Activated naive CD4-positive, alpha-beta T cell treated with anti-CD3 and anti-CD28 coated beads for 36 hours (primary cell): ENCODE results near the gene NPBWR2. TPM values are rescaled to one million over a fixed set of nuclear protein-coding genes. Genes with fewer than 3 reads are reported as not detected.
A peak's percentile ranks its signal among the peaks of the same experiment; 100 is the strongest.
"Not testable (repeated sequence)": the region's sequence is repeated elsewhere in the genome, so short reads cannot be mapped to it uniquely, and the experiment has no call there.

Experiments
- CTCF ChIA-PET: fragments of 350-600 bp; sonication (Branson Sonifier 250); formaldehyde crosslinking; loops from one replicate; lab custom pipeline; 2021; ENCODE audit warnings: antibody characterized with exemption; lab: Charles Lee
- DNase-seq: peaks from one replicate; pipeline ENCODE4 v3.0.0-alpha.2; 2020
- H3K27ac Mint-ChIP-seq: one replicate; pipeline ENCODE4 v1.8.0; 2021; ENCODE audit warnings: mild to moderate bottlenecking, mixed read lengths
- H3K27me3 Mint-ChIP-seq: one replicate; pipeline ENCODE4 v1.8.0; 2021; ENCODE audit warnings: low read depth, mixed read lengths
- H3K36me3 Mint-ChIP-seq: one replicate; pipeline ENCODE4 v1.8.0; 2021; ENCODE audit warnings: low read depth, mixed read lengths
- H3K4me1 Mint-ChIP-seq: one replicate; pipeline ENCODE4 v1.8.0; 2021; ENCODE audit warnings: low read depth, mixed read lengths
- H3K4me3 Mint-ChIP-seq: one replicate; pipeline ENCODE4 v1.8.0; 2021; ENCODE audit warnings: mild to moderate bottlenecking, moderate library complexity, mixed read lengths
- H3K9me3 Mint-ChIP-seq: one replicate; pipeline ENCODE4 v1.8.0; 2021; ENCODE audit warnings: mixed read lengths
- intact Hi-C: fragments of 100-400 bp; cut with micrococcal nuclease; formaldehyde crosslinking; loops from one replicate; pipeline ENCODE4 v1.15.1; 2023
- total RNA-seq, 2 experiments: library from RNA; stranded (reverse); gene quantifications; one replicate each; pipeline ENCODE4 v1.2.3, GENCODE V29; 2021

Gene NPBWR2
- total RNA-seq, 2 experiments from 2014 or later, result not detected

DNA sequence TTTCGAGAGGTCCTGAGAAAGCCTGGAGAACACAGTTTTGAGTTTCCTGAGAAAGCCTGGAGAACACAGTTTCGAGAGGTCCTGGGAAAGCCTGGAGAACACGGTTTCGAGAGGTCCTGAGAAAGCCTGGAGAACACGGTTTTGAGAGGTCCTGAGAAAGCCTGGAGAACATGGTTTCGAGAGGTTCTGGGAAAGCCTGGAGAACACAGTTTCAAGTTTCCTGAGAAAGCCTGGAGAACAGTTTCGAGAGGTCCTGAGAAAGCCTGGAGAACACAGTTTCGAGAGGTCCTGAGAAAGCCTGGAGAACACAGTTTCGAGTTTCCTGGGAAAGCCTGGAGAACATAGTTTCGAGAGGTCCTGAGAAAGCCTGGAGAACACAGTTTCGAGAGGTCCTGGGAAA is 16.2 kb upstream of the NPBWR2 start:
- H3K36me3 Mint-ChIP-seq, result not testable (repeated sequence)

DNA sequence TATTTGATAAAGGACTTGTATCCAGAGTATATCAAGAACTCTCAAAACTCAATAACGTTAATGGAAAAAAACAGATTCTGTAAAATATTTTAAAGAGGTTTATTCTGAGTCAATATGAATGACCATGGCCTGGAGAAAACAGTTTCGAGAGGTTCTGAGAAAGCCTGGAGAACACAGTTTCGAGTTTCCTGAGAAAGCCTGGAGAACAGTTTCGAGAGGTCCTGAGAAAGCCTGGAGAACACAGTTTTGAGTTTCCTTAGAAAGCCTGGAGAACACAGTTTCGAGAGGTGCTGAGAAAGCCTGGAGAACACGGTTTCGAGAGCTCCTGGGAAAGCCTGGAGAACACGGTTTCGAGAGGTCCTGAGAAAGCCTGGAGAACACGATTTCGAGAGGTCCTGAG is 15.6 kb upstream of the NPBWR2 start:
- H3K27me3 Mint-ChIP-seq, H3K27ac Mint-ChIP-seq, H3K4me3 Mint-ChIP-seq, H3K36me3 Mint-ChIP-seq, DNase-seq, H3K9me3 Mint-ChIP-seq, H3K4me1 Mint-ChIP-seq, intact Hi-C loops: not testable (repeated sequence)
- CTCF ChIA-PET, result interaction anchor here (0.6 kb wide), 1 partner anchor 42 kb away, joined by 3 read pairs; no protein-coding TSS in a partner anchor

More for the DNA sequence above, 16.2 kb upstream of the NPBWR2 start:
- H3K27ac Mint-ChIP-seq, H3K9me3 Mint-ChIP-seq, H3K27me3 Mint-ChIP-seq, H3K4me3 Mint-ChIP-seq, DNase-seq, H3K4me1 Mint-ChIP-seq, CTCF ChIA-PET, intact Hi-C loops: not testable (repeated sequence)

GRCh38 chr20:64121586-64121985 is 14.2 kb upstream of the NPBWR2 start:
- H3K36me3 Mint-ChIP-seq, result no peaks in the 10 kb centered on the region
- H3K27me3 Mint-ChIP-seq, result no peaks in the 10 kb centered on the region
- DNase-seq, result no peak
- no peak overlapping the region for H3K27ac Mint-ChIP-seq
- no peaks in the 10 kb centered on the region for H3K9me3 Mint-ChIP-seq
- intact Hi-C loops, result no loop called here
- H3K4me1 Mint-ChIP-seq, result peaks cover 8% of the 10 kb centered on the region
- CTCF ChIA-PET, result interaction anchor here (3.0 to 3.3 kb wide), 2 partner anchors 38 to 83 kb away, joined by 39 to 47 read pairs; partner anchors contain the start of gene LKAAEAR1
- no peak overlapping the region for H3K4me3 Mint-ChIP-seq

DNA sequence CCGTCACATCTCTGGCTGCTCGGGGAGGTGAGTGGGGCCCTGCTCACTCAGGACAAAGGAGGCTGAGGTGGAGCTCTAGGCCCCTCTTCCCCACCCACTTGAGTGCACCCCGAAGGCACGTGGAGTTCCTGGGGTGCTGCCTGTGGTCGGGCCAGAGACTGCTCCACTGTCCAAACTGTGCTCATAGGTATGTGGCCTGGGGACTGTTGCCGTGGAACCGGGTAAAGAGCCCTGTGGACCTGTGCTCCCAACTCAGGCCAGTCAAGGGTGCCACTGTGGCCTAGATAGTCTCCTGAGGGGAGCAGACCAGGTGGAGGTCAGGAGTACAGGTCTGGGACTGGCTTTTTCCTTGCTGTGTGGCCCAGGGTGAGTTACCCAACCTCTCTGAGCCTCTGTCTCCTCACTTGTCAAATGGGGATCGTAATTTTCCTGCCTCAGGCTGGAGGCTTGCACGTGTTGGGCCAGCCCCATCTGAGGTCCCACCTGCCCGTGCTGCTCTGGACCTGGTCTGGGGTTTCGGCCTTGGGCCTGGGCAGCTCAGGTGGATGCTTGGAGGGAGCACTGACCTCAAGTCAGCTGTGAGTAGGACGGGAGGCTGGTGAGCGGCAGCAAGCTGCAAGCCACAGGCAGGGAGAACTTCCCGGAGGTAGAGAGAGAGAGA is 12.4 kb upstream of the NPBWR2 start:
- intact Hi-C loops, result loop anchor here (1.0 kb wide), 3 partner anchors 37 to 140 kb away; no protein-coding TSS in a partner anchor
- Mint-ChIP-seq H3K4me3 (no peak overlapping the region), H3K27me3 (no peaks in the 10 kb centered on the region), H3K27ac (peak overlapping the region; percentile 72), H3K4me1 (peaks cover 8% of the 10 kb centered on the region), H3K36me3 (no peaks in the 10 kb centered on the region), H3K9me3 (no peaks in the 10 kb centered on the region)
- CTCF ChIA-PET, result interaction anchor here (0.6 to 3.3 kb wide), 21 partner anchors 8 to 778 kb away, joined by 3 to 47 read pairs (median 4); partner anchors contain the start of genes LKAAEAR1, OPRL1, PRPF6 and PTK6
- DNase-seq, result no peak

DNA sequence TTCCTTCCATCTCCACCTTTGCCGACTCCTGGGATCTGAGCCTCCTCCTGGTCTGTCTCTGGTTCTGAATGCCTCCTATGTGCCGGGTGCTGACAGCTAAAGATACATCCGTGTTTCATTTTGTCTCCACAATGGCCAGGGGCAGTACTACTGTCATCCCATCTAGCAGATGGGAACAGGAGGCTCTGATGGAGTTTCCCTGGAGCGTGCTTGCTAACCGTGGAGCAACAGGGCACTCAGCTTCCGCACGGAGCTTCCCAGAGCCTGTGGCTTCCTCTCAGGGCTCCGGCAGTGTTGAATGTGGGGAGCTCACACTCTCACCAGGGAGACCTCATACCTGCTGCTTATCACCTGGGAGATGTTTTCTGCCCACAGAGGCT is 11.9 kb upstream of the NPBWR2 start:
- DNase-seq, result no peak
- H3K9me3 Mint-ChIP-seq, result no peaks in the 10 kb centered on the region
- intact Hi-C loops, result no loop called here
- no peak overlapping the region for H3K27ac Mint-ChIP-seq
- no peak overlapping the region for H3K4me3 Mint-ChIP-seq
- peaks cover 8% of the 10 kb centered on the region for H3K4me1 Mint-ChIP-seq
- CTCF ChIA-PET, result interaction anchor here (0.6 to 3.3 kb wide), 7 partner anchors 35 to 778 kb away, joined by 3 to 47 read pairs (median 4); partner anchors contain the start of genes LKAAEAR1 and TCEA2
- no peaks in the 10 kb centered on the region for H3K27me3 Mint-ChIP-seq
- no peaks in the 10 kb centered on the region for H3K36me3 Mint-ChIP-seq

DNA sequence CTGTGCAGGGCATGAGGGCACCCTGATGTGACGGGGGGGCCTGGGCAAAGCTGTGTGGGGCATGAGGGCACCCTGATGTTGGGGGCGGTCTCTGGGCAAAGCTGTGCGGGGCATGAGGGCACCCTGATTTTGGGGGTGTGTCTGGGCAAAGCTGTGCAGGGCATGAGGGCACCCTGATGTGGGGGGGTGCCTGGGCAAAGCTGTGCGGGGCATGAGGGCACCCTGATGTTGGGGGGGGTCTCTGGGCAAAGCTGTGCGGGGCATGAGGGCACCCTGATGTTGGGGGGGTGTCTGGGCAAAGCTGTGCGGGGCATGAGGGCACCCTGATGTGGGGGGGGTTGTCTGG is 10.0 kb upstream of the NPBWR2 start:
- H3K27ac Mint-ChIP-seq, H3K4me3 Mint-ChIP-seq, H3K4me1 Mint-ChIP-seq, DNase-seq, H3K36me3 Mint-ChIP-seq, H3K27me3 Mint-ChIP-seq, CTCF ChIA-PET, H3K9me3 Mint-ChIP-seq, intact Hi-C loops: not testable (repeated sequence)

DNA sequence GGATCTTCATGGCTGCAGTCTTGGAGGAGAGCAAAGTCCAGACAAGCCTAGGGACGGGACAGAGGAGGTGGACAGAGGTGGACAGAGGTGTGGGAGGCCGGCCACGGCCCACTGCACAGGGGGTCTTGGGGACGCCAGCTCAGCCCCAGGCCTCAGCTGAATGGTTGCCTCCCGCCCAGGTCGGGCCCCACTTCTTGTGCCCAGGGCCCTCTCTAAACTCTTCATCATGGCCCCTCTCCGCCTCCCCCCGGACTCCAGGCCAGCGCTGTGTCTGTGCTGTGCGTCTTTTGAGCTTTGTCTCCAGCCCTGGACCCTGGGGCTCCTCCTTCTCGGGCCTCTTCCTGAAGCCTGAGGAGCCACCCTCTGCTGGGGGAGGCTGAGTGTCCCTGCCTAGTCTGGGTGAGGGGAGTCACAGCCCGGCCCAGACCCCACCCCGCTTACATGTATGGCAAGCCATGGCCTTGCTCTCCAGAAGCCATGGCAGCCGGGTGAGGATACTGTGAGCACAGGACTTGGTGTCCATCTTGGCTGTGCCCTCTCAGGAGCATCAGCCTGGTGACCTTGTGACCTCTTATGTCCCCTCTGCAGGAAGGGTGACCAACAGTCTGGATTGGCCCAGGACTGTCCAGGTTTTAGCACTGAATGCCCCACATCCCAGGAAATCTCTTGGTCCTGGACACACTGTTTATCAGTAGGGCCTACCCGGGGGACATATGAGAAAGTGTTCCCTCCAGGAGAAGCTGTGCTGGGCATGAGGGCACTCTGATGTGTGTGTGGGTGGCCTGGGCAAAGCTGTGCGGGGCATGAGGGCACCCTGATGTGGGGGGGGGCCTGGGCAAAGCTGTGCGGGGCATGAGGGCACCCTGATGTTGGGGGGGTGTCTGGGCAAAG is 9.4 kb upstream of the NPBWR2 start:
- intact Hi-C loops, result no loop called here
- H3K27me3 Mint-ChIP-seq, result no peaks in the 10 kb centered on the region
- no peaks in the 10 kb centered on the region for H3K9me3 Mint-ChIP-seq
- no peak for DNase-seq
- H3K36me3 Mint-ChIP-seq, result no peaks in the 10 kb centered on the region
- CTCF ChIA-PET, result no interaction called here
- H3K4me1 Mint-ChIP-seq, result peaks cover 8% of the 10 kb centered on the region
- H3K4me3 Mint-ChIP-seq, result no peak overlapping the region
- no peak overlapping the region for H3K27ac Mint-ChIP-seq

DNA sequence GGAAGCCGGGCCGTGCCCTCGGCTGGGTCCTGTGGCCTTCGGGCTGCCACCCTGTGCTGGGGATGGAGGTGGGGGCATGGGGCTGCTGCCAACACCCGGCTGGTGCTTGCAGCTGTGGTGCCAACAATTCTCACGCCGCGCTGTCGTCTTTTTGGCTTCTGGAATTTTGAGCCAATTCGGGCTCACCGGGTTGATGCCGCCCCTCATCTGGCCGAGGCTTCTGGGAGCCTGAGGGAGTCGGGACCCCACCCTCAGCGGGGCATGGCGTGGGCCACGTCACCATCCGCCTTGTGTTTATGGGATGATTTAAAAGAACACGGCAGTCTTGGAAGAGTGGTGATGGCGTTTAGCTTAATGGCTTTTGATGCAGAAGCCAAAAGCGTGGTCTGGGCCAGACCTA is 8.7 kb upstream of the NPBWR2 start:
- Mint-ChIP-seq H3K36me3 (no peaks in the 10 kb centered on the region), H3K27ac (no peak overlapping the region), H3K4me3 (no peak overlapping the region), H3K4me1 (peaks cover 8% of the 10 kb centered on the region), H3K9me3 (no peaks in the 10 kb centered on the region), H3K27me3 (no peaks in the 10 kb centered on the region)
- no peak for DNase-seq
- intact Hi-C loops, result no loop called here
- CTCF ChIA-PET, result no interaction called here

DNA sequence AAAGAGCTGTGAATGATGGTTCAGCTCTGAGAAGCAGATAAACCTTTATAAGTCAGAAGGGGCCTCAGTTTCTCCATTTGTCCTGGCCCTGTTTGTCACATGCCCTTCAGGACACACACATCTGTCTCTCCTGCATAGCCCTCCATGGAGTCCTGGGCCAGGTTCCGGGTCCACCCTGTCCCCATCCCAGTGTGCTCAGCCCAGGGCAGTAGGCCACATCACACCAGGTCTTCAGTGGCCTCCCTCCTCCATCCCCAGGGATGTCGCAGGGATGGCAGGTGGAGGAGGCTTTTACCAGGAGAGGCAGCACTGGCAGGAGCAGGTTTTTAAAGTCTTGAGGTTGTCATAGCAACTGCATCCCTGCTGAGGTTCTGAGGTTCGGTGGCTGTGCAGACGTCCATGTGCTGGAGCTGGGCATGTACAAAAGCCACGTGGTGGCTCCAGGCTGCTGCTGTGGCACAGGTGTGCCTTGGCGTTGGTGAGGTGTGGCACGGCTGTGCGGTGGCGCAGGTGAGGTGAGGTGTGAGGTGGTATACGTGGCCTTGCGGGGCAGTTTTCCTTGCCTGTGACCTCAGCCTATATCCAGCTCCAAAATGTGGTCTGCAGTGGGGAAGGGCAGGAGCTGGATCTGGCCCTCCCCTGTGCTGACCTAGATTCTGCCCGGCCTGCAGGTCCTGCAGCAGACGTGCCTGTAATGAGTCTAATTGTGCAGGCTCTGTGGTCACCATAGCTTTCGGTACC is 8.0 kb upstream of the NPBWR2 start:
- DNase-seq, result no peak
- intact Hi-C loops, result no loop called here
- peaks cover 6% of the 10 kb centered on the region for H3K4me1 Mint-ChIP-seq
- H3K36me3 Mint-ChIP-seq, result no peaks in the 10 kb centered on the region
- H3K27me3 Mint-ChIP-seq, result no peaks in the 10 kb centered on the region
- CTCF ChIA-PET, result interaction anchor here (1.7 kb wide), 1 partner anchor 10 kb away, joined by 6 read pairs; no protein-coding TSS in a partner anchor
- H3K27ac Mint-ChIP-seq, result no peak overlapping the region
- no peak overlapping the region for H3K4me3 Mint-ChIP-seq
- H3K9me3 Mint-ChIP-seq, result no peaks in the 10 kb centered on the region

DNA sequence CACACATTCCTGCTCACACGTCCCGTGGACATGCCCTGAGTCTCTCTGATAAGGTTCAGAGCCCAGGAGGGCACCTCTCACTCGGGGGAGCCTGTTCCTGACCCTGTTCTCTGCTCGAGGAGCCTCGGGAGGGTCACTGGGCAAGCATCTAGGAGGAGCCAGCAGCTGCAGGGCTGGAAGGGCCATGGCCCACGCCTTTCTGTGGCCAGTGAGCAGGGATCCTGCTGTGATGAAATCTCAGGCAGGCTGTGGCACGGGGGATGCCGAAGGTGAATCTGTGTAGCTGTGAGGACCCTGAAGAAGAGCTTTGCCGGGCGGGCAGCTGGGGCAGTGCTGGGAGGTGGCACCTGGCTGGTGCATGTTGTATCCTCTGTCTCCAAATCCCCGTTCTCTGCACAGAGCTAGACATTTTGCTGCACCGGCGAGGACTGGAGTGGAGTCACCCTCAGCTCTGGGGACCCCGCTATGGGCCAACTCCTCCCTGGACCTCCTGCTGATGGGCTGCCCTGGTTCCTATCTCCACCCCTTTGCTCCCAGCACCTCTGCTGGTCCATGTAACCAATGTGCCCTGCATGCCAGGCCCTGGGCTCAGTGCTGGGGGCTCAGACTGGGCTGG is 7.1 kb upstream of the NPBWR2 start:
- Mint-ChIP-seq H3K4me1 (no peaks in the 10 kb centered on the region), H3K27me3 (no peaks in the 10 kb centered on the region), H3K4me3 (no peak overlapping the region), H3K27ac (no peak overlapping the region), H3K36me3 (no peaks in the 10 kb centered on the region), H3K9me3 (no peaks in the 10 kb centered on the region)
- intact Hi-C loops, result no loop called here
- DNase-seq, result no peak
- CTCF ChIA-PET, result interaction anchor here (1.7 kb wide), 1 partner anchor 11 kb away, joined by 6 read pairs; no protein-coding TSS in a partner anchor

DNA sequence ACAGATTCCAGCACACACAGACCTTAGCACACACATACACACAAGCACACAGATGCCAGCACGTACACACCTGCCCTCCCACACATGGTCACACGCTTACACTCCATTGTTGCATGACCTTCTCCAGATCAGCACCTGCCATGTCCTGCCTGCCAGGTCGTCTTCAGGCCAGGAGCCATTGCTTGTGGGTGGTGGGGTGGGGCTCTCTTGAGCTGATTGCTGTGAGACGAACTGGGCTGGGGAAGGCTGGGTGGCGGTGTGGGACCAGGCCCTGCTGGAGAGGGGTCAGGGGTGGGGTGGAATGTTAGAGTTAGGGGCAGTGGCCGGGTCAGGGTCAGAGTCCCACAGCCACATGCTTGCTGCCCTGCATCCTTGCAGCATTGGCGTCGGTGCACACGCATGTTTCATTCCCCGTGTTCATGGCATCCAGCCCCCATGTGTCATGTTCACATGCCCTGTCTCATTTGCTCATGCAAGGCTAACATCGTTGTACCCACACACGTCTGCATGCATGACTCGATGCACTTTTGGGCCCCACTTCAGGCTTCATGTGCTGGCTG is 6.5 kb upstream of the NPBWR2 start:
- Mint-ChIP-seq H3K27me3 (no peaks in the 10 kb centered on the region), H3K4me3 (no peak overlapping the region), H3K4me1 (no peaks in the 10 kb centered on the region), H3K27ac (no peak overlapping the region), H3K36me3 (no peaks in the 10 kb centered on the region), H3K9me3 (no peaks in the 10 kb centered on the region)
- CTCF ChIA-PET, result interaction anchor here (1.1 to 1.7 kb wide), 2 partner anchors 11 to 30 kb away, joined by 3 to 6 read pairs; no protein-coding TSS in a partner anchor
- no peak for DNase-seq
- intact Hi-C loops, result no loop called here
